Liver (tissue), 3 donors: ENCODE measurements around the gene MYO16.

Experiments used
- CTCF ChIP-seq: fragments of 150-350 bp; IDR thresholded peaks from 2 replicates; pipeline ENCODE4 v1.5.1; 2017; ENCODE audit warnings: improper control_type of control experiment, low read depth, low read length; ENCODE audit not compliant: missing input control
- EGR1 ChIP-seq, 2 donors: IDR thresholded peaks; 2 replicates each; pipeline ENCODE4 v1.6.1; 2016 to 2018; ENCODE audit warnings: antibody characterized with exemption in 2 of 2, low read depth in 2 of 2
- FOXA1 ChIP-seq: IDR thresholded peaks from 2 replicates; pipeline ENCODE4 v1.6.1; 2016; ENCODE audit warnings: antibody characterized with exemption
- FOXA2 ChIP-seq: IDR thresholded peaks from 2 replicates; pipeline ENCODE4 v1.6.1; 2016; ENCODE audit warnings: antibody characterized with exemption
- GABPA ChIP-seq, 2 donors: IDR thresholded peaks in 1 of 2; conservative IDR thresholded peaks in 1 of 2; 2 replicates each; pipeline ENCODE4 v1.6.1; 2016; ENCODE audit warnings: antibody characterized with exemption in 2 of 2, mild to moderate bottlenecking in 1 of 2, moderate library complexity in 1 of 2
- MAX ChIP-seq: IDR thresholded peaks from 2 replicates; pipeline ENCODE4 v1.6.1; 2016; ENCODE audit warnings: antibody characterized with exemption
- RAD21 ChIP-seq, 2 donors: IDR thresholded peaks; 2 replicates each; pipeline ENCODE4 v1.6.1; 2016; ENCODE audit warnings: antibody characterized with exemption in 2 of 2, mild to moderate bottlenecking in 2 of 2
- YY1 ChIP-seq: IDR thresholded peaks from 2 replicates; pipeline ENCODE4 v1.6.1; 2016; ENCODE audit warnings: antibody characterized with exemption, mild to moderate bottlenecking
- donor health status: healthy.
- donor health status: healthy.

GRCh38 chr13:109220631-109221030, 591.2 kb downstream of the MYO16 start:
- TF ChIP-seq EGR1 (IDR thresholded peaks at IDR 0.05; ENCODE audit: low read depth in 2 of 2) (no peak), CTCF (no peak), GABPA (IDR thresholded peaks at IDR 0.05 in 1 of 2, conservative IDR thresholded peaks at IDR 0.05 in 1 of 2) (no peak), RAD21 (IDR thresholded peaks at IDR 0.05) (no peak), YY1 (no peak), FOXA1 (no peak), MAX (no peak), FOXA2 (no peak)
